Muscle of back (tissue), 11 donors: ENCODE measurements around the gene GAS2. TPM values are rescaled to one million over a fixed set of nuclear protein-coding genes. Genes with fewer than 3 reads are reported as not detected.

Experiments used
- DNase-seq, 3 donors: peaks; one replicate each; pipeline versions ENCODE4 v3.0.0 to v3.0.0-alpha.2; 2013
- polyA plus RNA-seq, 10 donors: library from polyadenylated mRNA; unstranded; fragments of 120-200 nt; gene quantifications; one replicate each; pipeline ENCODE4 v1.2.1, GENCODE V29; 2013; ENCODE audit not compliant: insufficient read length in 10 of 10

Gene GAS2
- polyA plus RNA-seq, 10 donors: 7.3 to 46.1 (median 29.3) TPM

DNA sequence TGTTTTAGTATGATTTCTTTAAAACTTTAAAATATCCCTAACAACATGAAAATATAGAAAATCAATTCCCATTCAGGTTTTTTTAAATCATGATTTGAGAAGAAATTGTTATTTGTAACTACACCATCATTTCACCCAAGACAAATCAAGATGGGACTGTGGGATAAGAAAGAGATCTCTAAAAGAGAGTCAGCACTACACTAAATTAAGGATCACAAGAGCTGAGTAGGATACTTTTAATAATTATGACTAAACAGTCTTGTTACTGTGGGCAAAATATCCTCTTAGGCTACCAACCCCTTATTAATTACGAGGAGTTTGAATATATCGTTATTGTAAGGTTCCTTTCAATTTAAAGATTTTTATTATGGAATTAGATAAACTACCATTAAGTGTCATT lies 3.0 kb downstream of the GAS2 start:
- no peak for DNase-seq

DNA sequence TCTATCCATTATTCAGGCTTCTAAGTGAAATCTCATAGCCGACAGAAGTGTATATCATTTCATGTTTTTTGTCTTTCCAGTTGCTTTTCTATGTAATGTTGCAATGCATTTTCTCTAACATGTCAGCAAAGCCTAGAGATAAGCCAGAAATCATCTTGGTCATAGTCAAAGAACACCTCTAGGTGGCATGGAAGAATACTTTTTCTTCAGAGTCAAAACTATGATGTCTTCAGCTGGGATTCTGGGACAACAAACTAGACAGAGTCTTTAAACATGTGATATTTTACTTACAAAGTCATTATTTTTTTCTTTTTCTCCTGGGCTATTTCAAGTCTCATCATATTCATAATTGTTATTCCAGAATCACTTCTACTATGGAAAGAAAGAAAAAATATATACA lies 4.4 kb downstream of the GAS2 start:
- peak in 2 of 3 donors; percentile 37 to 65 for DNase-seq

DNA sequence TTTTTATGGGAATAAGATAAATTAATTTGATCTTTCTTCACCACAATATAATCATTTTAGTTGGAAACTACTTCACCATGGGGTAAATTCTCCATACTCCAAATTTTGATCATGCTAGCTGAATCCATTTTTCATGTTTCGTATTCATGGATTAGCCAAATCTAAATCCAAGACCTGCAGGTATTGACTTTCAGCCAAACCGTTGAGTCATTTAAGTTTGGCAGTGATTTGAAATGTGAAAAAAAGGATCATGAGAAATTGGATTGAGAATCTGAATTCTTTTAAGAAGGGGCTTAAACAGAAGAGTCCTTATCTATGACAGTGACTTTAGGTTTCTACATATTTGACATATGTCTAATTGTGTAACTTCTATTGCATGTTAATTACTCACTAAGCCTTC lies 5.3 kb downstream of the GAS2 start:
- DNase-seq: peak in 2 of 3 donors; percentile 46 to 66

DNA sequence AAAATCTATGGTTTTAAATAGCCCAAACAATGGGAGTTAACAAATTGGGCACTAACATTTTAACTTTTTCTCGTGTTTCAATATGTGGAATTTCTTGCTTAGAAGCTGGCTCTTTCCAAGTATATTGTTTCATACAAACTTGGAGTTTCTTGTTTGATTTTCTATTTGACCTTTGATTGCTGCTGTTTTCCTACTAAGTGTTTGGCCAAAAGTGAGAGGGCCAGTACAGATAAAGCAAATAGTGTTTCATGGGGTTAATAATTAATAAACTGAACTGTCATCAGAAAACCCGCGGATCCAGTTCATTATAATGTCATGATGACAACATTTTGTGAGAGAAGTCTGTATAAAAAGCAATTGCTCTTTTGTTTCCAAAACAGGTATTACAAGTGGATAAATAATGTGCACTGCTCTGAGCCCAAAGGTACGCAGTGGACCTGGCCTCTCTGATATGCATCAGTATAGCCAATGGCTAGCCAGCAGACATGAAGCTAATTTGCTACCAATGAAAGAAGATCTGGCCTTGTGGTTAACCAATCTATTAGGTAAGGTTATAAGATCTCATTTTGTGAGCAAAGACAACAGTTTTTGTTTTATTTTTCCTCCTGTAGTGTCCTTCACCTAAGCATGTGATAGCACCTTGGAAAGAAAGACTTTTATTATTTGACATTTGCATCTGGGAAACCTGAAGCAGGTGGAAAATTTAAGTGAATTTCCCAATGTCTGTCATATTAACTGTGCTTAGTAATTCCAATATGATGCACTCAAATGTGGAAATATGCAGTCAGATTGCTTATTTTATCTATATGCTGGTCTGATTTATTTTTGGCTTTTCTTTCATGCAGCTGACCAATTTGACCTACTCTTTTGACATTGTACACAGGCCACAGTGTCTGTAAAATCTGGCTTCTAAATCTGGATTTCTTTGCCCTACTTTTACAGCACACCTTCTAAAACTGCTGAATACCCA lies 8.3 kb downstream of the GAS2 start:
- DNase-seq: peak in 1 of 3 donors; percentile 26

DNA sequence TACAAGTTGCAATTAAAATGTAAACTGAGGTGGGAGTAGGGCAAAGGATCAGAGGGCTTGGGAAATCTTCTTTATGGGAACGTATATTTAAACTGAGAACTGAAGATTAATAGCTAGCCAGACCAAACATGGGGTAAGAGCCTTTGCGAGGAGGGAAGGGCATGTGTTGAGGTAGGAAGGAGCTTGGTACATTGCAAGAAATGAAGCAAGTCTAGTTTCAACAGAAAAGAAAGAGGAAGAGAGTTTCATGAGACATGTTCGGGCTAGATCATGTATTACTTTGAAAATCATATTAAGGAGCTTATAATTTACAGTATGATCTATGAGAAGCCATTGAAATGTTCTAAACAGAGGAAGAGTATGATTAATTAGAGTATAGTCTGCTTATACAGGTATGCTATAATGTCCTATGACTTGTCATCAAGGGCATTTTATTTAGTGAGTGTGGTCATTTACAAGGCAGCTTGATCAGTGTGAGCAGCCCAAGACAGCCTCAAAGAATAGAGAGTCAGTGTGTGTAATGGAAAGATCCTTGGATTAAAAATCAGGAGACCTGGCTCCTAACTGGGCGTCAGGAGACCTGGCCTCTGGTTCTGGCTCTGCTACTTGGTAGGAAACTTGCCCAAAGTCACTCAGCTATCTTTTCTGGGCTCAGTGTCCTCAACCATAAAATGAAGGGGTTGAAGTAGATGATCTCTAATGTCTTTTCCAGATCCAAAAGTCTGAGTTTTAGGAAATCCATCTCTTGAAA lies 10.9 kb downstream of the GAS2 start:
- DNase-seq: peak in 2 of 3 donors; percentile 53 to 71

DNA sequence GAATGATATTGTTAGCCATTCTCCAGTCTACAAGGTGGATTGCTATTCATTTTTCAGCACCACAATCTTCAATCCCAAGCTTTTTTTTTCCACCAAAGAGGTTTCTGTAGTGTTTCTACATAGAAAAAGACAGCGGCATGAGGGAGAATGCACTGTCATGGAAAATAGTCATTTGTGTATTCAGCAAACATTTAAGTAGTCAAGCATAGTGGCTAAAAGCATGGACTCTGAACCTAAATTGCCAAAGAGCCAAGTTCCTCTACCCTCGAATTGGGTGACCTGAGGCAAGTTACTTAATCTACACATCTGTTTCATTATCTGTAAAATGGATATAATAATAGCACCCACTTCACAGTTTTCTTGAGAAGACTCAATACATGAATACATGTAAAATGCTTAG lies 14.2 kb downstream of the GAS2 start:
- DNase-seq: no peak

DNA sequence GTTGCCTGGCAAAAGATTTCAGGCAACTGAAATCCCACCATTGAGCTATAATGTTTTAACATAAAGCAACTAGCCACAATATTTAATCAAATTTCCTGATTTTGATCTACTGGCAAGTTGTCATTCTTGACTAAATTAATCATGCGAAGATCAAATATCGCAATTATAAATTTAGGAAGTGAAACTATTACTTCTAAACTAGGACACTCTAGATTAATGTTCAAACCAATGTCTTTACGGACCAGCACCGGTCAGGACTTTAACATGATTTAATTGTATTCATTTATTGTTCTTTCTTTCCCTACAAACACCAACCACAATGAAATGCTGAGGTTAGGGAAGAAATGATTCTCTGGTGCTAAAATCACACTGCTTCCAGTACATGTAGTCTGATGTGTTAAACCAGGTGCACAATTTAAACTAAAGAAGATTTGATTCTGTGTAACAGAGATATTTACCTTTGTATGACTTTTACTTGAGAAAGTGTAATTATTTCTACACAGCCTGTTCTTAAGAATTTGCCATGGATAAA lies 14.9 kb downstream of the GAS2 start:
- DNase-seq: no peak

DNA sequence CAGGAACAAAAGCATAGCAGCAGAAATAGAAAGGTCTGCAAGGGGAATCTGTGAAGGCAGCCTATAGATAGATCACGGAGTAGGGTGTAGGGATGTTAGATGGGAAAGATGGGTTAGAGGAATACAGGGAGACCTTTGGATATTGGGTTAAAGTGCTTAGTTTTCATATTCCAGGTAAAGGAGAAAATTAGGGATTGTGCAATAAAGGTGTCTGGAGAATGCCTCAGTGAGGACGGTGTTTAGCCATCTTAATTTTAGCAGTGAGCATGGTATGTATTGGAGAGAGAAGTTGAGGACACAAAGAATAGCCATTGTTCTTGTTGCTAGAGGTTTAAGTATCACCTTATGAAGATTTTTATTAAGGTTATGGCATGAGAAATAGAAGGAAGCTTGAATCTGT lies 17.7 kb downstream of the GAS2 start:
- DNase-seq: no peak

DNA sequence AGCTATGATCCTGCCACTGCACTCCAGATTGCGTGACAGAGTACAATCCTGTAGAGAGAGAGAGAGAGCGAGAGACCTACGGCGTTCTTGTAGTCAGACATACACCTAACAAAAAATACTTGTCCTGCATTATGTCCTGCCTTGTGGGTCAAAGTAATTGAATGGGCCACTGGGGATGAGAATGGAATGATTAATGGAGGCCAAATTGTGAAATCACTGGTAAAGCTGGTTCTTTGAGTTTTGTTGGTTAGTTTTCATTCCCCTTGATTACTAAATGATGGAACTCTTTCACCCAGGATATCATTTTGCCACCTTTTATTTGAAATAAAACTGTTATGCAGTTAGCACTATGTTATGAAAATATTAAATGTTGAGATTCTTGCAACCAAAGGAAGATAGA lies 18.7 kb downstream of the GAS2 start:
- no peak for DNase-seq

DNA sequence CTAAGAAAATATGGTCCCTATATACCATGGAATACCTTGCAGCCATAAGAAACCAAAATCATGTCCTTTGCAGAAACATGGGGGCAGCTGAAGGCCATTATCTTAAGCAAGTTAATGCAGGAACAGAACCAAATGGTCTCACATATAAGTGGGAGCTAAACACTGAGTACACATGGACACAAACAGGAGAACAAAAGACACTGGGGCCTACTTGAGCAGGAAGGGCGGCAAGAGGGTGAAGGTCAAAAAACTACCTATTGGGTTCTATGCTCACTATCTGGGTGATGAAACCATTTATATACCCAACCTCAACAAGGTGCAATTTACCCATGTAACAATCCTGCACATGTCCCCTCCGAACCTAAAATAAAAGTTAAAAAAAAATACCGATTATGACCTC lies 22.5 kb downstream of the GAS2 start:
- no peak for DNase-seq

DNA sequence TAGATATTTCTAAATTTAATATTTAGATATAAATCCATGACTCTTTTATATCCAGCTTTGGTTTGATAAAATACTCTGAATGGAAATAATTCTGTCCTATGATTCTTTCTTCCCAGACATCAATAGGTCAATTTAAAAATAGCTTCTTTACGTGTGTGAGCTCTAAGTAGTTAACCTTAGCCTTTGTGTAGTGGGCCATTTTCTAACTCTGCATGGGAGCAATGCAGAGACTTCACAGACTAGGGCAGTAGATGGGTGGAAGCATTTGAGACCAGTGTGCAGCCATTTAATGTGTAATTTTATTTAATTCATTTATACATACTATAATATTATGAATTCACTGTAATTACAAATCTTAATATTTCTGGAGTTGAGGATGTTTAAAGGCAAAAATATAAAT lies 23.8 kb downstream of the GAS2 start:
- DNase-seq: no peak

DNA sequence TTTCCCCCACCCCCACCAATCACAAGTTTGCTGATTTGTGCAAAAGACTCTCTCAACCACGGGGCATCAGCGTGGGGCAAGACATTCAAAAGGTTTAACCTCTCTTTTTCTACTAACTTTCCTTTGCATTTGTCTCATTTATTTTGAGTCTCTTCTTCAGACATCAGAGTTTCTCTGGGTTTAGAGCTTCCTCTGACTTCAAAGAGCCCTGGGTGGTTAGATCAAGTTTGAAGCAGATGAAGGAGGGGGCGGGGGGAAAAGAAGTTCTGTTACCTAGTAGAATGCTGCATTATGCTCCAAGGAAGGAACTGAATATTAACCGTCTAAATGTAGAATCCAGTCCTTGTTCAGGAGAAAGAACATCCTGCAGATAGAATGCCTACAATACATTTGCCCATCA lies 24.5 kb downstream of the GAS2 start:
- DNase-seq: no peak

DNA sequence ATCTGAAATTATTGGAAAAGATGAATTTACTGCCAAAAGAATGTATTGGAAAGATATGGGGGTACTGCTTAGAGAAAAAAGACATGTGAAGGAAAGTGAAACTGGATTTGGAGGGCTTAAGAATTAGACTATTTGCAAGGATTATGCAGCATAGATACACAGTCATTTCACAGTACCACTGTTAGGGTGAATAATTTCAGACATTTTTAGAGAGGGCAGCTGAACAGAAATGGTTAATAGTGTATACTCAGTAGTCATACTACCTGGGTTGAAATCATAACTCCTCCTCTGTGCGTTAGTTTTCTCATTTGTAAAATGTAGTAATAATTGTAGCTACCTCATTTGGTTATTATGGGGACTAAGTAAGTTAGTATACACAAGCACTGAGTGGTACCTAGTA lies 33.0 kb downstream of the GAS2 start:
- DNase-seq: no peak

DNA sequence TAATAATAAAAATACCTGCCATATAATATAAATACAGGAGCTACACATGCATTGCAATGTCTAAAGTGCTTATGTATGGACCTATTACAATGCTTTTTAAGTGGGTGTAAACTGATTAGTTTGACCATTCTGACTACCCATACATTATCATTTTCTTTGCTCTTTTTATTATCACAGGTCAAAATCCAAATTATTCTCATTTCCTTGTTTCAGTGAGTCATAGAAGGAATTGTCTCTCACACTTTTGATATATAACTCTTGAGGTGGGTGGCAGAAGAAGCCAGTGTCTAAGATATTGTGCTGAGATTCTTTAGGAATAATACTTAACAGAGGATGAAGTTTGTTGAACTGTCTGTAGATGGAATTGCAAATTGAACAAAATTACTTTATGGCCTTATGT lies 35.6 kb downstream of the GAS2 start:
- DNase-seq: no peak

DNA sequence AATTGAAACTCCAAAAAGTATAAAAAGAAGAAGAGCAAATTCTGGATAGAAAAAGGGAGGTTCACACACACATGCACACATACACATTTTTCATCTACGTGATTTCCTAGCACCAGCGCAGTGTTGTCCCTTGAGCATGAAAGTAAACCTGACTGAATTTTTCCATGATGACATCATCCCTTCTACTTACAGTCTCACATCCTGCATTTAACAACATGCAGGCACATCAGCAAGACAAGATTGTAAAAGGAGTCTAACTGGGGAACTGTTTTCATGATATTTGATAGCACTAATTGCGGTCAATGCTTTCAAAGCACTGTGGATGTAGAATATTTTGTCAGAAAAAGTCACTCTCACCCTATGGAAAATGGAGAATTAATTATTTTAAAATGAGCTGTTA lies 36.6 kb downstream of the GAS2 start:
- DNase-seq: peak; percentile 66 to 89 (median 72)

DNA sequence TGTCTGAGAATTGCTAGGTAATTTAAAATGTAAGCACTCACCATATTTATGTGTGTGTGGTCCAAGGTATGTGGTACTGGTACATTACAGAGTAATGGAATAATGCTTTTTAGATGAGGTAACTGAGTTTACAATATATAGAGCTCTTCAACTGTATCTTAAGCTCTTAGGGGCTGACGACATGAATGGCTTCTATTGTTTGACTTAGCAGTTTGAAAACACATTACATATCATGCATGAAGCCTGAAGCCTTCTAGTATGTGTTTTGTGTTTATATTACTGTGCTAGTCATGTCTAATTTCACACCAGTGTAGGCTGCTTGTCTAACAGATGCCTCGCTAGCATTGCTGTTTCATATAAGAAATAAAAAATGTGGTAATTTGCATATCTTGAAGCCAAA lies 37.2 kb downstream of the GAS2 start:
- peak in 2 of 3 donors; percentile 23 to 61 for DNase-seq

DNA sequence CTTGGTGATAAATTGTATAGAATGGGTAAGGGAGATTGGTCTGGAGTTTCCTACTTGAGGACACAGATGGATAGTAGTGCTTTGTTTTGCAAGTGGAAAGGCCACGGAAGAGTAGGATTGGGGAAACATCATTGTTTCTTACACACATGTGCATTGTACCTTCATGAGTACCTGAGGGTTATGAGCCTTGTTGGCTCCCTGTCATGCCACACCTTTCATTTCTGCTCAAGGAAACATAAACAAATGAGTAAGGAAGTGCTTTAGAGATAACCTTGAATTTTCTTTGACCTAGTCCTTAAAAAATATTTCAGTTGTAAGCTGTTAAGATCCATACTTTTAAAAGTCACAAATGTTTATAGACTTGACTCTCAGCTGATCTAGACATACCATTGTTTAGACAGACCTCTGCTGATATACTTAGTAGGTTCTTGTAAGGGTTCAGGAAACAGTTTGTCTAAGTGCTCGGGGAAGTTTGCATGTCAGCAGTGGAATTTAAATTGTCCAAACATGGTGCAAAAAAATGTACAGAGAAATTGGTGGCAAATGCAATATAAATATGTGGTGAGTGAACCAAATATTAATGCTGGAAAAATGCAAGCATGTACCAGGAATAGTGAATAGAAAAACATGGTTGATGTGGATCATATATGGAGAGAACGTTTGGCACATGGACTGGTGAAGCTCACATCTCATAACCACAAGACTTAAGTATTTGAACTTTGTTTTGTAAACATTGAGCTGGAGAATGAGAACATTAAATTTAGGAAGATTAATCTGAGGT lies 40.9 kb downstream of the GAS2 start:
- no peak for DNase-seq

DNA sequence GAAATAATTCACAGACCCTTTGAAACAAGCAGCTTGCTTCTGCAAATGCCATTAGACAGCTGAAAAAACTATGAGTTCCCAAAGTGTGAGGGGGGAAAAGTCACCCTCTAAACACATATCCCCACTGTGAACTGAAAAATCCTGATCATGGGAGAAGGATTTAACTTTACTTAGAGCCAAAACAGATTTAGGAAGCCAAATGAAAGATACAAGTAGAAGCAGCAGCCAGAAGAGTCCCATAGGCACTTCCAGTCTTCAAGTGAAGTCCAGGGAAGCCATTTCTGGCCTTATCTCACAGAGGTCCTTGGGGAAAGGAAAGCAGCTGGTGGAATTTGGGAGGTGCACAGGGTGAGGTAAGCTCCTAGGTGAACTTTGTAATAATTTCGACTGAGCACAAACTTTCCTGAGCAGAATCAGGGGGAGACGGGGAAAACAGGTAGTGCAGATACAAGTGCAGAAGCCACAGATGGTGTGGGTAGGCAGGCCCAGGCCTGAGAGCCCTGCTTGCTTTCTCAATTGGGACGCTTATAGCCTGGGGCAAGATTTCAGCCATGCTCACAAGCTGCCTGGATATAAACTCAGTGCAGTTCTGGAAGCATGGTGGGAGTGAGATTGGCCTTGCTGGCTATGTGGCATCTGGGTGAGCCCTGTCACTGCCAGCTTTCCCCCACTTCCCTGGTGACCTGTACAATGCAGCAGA lies 44.8 kb downstream of the GAS2 start:
- DNase-seq: peak in 2 of 3 donors; percentile 22 to 65

DNA sequence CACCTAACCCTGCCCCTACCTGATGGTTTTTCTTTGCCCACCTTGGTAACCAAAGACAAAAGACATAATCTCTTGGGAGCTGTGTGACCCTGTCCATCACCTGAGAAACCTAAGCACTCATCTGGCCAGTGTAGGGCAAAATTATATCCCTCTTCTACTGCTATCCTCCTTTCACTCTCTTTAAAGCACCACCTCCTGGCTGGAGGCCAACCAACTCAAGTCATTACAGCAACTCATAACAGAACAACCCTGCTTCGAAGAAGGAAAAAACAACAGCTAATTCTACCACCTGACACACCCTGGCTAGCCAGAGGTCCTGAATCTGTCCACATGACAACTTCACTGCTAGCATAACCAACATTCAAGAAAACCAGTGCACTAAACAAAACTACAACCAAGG lies 45.5 kb downstream of the GAS2 start:
- DNase-seq: peak in 1 of 3 donors; percentile 17

DNA sequence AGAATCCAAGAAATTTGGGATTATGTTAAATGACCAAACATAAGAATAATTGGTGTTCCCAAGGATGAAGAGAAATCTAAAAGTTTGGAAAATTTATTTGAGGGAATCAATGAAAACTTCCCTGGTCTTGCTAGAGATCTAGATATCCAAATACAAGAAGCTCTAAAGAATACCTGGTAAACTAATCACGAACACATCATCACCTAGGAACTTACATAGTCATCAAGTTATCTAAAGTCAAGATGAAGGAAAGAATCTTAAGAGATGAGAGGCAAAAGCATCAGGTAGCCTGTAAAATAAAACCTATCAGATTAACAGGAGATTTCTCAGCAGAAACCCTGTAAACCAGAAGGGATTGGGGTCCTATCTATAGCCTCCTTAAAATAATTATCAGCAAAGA lies 46.9 kb downstream of the GAS2 start:
- no peak for DNase-seq

DNA sequence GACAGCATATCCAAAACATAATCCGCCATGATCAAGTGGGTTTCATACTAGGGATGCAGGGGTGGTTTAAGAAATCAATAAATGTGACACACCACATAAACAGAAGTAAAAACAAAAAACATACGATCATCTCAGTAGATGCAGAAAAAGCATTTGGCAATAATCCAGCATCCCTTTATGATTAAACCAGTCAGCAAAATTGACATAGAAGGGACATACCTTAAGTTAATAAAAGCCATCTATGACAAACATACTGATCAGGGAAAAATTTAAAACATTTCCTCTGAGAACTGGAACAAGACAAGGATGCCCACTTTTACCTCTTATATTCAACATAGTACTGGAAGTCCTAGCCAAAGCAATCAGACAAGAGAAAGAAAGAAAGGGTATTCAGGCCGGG lies 49.6 kb downstream of the GAS2 start:
- DNase-seq: no peak
